GM20000 (cell line): ENCODE results near the gene EHBP1.

Experiments used
- DNase-seq: peaks from one replicate; pipeline ENCODE4 v3.0.0; 2012; ENCODE audit warnings: low spot score
- TF ChIP-seq, protein P1 (sequence below): IDR thresholded peaks from 2 replicates; pipeline ENCODE4 v1.5.1; 2012; ENCODE audit warnings: mild to moderate bottlenecking, control low read depth; ENCODE audit errors: extremely low read depth, missing control alignments

EHBP1 gene

DNA sequence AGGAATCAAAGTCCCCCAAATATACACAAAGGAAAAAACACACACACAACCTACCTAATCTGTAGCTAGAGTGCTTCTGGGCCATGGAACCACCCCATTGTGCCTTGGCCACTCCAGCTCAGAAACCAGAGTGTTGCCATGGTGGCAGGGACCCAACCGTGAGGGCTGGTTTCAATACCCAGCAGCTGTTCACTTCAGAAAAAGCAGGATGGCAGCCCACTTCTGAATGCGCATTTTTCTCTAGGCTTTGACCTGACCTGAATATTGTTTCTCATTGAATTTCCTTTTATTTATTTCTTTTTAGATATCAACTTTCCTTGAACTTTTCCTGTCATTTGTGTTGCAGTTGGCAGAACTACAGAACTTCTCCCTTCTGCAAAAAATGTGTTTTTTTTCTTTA lies 43.0 kb upstream of the EHBP1 start:
- TF ChIP-seq, protein P1, sequence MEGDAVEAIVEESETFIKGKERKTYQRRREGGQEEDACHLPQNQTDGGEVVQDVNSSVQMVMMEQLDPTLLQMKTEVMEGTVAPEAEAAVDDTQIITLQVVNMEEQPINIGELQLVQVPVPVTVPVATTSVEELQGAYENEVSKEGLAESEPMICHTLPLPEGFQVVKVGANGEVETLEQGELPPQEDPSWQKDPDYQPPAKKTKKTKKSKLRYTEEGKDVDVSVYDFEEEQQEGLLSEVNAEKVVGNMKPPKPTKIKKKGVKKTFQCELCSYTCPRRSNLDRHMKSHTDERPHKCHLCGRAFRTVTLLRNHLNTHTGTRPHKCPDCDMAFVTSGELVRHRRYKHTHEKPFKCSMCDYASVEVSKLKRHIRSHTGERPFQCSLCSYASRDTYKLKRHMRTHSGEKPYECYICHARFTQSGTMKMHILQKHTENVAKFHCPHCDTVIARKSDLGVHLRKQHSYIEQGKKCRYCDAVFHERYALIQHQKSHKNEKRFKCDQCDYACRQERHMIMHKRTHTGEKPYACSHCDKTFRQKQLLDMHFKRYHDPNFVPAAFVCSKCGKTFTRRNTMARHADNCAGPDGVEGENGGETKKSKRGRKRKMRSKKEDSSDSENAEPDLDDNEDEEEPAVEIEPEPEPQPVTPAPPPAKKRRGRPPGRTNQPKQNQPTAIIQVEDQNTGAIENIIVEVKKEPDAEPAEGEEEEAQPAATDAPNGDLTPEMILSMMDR: no peak
- no peak for DNase-seq

DNA sequence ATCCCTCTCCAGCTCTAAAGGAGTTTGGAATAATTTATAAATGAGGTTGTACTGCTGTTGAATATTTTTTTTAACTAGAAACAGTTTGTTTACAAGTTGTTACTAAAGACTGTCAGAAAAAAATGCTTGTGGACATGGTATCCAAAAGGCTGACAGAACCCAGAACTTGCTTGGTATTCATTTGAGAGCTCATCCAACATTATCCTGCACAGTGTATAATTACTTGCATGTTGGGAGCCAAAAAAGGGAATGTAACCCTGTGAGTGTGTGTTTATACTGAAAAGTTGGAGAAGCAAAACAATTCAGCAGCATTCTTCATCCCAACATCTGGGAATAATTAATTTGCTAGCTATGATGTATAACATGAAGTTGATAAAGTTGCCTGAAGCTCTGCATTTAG lies 42.1 kb upstream of the EHBP1 start:
- TF ChIP-seq, protein P1: no peak
- no peak for DNase-seq

DNA sequence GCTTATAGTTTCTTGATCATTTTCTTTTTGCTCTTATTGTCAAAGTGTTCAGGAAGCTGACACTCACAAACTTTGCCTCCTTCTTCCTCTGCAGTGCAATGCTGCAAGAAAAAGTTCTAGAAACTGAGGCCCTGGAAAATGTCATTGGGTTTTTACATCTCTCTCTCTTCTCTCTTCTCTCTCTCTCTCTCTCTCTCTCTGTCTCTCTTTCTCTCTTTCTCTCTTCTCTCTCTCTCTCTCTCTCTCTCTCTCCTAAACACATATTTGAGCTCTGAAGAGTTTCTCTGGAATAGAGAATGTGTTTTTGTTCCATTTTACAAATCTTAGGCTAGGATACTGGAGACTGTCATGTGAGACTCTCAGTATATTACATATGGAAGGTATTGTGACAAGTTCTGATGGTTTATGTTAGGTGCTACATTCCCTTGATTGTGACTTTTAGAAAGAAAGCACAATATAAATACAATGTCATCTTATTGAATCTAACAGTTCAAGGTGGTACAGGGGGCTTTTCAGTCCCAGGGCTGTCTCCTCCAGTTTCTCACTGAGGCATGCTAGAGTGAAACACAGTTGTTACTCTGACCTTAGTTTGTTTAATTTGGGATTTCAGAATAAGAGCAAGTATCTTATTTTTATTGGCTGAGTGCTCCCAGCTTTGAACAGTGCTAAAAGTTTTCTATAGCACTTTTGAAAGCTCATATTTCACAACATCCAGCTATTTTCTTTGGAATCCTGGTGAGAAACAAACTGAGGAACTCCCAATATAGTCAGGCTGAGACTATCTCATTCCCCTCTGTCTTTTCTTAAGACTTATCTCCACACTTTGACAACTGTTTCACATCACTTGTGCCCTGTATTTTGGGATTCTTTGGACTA lies 41.4 kb upstream of the EHBP1 start:
- no peak for DNase-seq
- TF ChIP-seq, protein P1: no peak

DNA sequence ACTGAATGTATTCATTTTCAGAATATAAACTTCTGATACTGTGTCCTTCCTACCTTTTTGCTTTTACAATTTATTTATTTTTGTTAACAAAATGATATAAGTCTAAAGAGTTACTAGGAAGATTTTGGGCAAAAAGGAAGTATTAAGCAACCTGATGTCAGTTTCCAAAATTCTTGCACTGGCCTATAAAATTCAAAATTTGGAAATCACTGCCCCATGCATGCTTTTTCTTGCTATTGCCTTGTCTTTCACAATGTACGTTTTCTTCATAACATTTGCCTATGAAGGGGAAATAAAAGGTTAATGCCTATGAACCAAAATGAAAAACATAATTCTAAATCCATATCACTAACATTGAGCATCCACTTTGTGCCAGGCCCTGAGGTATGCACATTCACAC lies 40.1 kb upstream of the EHBP1 start:
- TF ChIP-seq, protein P1: no peak
- DNase-seq: no peak

DNA sequence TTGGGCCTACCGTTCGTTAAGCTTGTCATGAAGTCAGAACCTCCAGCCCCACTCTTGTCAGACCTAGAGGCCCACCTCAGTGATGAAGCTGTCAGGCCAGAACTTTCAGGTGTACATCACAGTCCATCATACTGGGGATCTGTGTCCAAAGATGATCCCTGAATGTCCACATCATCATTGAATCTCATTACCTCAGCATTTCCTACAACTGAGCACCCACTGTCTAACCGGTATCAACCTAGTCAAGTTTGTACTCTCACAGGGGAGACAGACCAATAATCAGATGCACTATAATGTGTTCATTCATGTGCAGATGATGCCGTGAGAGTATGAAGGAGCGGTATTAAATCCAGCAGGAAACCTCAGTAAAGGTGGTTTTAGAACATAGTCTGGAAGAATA lies 36.3 kb upstream of the EHBP1 start:
- DNase-seq: no peak

DNA sequence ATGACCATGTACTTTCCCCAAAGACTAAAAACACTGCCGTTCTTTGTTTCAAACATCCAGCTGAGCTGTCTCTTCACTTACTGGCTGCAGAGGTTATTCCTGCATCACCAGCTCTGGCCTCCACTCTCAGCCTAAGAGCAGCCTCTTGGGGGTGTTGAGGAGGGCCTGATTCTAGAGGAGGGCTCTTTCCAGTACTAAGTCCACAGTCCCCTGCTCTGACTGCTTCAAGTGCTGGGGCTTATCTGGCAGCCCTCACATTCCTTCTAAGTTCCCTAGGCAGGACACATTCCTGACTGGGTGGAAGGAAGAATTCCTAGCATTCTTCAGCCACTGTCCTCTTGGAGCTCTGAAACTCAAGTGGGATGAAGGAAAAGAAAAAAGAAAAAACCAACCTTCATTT lies 32.9 kb upstream of the EHBP1 start:
- no peak for DNase-seq
- TF ChIP-seq, protein P1: no peak

More for the DNA sequence above, 36.3 kb upstream of the EHBP1 start:
- TF ChIP-seq, protein P1: no peak

DNA sequence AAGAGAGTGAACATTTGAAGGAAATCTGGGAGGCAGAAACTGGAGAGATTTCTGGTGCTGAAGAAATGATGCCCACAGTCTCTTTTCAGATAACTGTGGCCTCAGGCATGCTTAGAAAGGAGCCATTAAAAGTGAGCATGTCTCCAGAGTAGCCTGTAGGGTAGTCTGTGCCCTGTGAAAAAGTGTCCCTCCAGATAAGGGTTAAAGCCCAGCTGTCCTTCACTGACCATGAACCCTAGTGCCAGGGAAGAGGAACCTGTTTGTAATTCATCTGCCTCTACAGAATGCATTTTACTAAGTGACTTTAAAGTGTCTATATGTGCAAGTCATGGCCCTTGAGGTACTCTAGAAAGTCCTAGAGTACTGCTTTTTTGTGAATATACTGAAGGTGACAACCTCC lies 30.5 kb upstream of the EHBP1 start:
- DNase-seq: no peak

More for the DNA sequence above, 30.5 kb upstream of the EHBP1 start:
- TF ChIP-seq, protein P1: no peak
